Heart left ventricle (tissue), 16 donors: ENCODE measurements around the gene YIPF3. TPM values are rescaled to one million over a fixed set of nuclear protein-coding genes. Genes with fewer than 3 reads are reported as not detected.
A peak's percentile ranks its signal among the peaks of the same experiment; 100 is the strongest.

ENCODE experiments used
- ATAC-seq, 4 donors: fragments of 200-7000 bp; cut with Tn5 transposase; one replicate each; pipeline ENCODE4 v1.9.1; 2020 to 2022; ENCODE audit warnings: moderate library complexity in 4 of 4, mild to moderate bottlenecking in 3 of 4, moderate number of reproducible peaks in 1 of 4
- DNase-seq, 5 donors: peaks; one replicate each; pipeline ENCODE4 v3.0.0-alpha.2; 2020
- H3K27ac ChIP-seq, 12 donors: fragments of 200-600 bp; sonication (generic) in 4 of 12; one replicate each; pipeline versions ENCODE4 v1.5.0 to v1.8.0; 2016 to 2022; ENCODE audit warnings: mild to moderate bottlenecking in 2 of 12
- H3K27me3 ChIP-seq, 9 donors: fragments of 200-600 bp; sonication (generic) in 2 of 9; one replicate each; pipeline versions ENCODE4 v1.5.1 to v1.8.0; 2016 to 2022; ENCODE audit warnings: mild to moderate bottlenecking in 3 of 9
- H3K36me3 ChIP-seq, 9 donors: fragments of 200-600 bp; sonication (generic) in 2 of 9; one replicate each; pipeline versions ENCODE4 v1.5.0 to v1.8.0; 2018 to 2022; ENCODE audit warnings: mild to moderate bottlenecking in 2 of 9
- H3K4me1 ChIP-seq, 12 donors: fragments of 200-600 bp; sonication (generic) in 4 of 12; one replicate each; pipeline versions ENCODE4 v1.5.0 to v1.8.0; 2016 to 2022; ENCODE audit warnings: mild to moderate bottlenecking in 3 of 12
- H3K4me3 ChIP-seq, 12 donors: fragments of 200-600 bp; sonication (generic) in 4 of 12; one replicate each; pipeline versions ENCODE4 v1.5.0 to v1.8.0; 2017 to 2022; ENCODE audit warnings: mild to moderate bottlenecking in 9 of 12, moderate library complexity in 4 of 12
- H3K9me3 ChIP-seq, 12 donors: fragments of 200-600 bp; sonication (generic) in 4 of 12; one replicate each; pipeline versions ENCODE4 v1.5.0 to v1.8.0; 2016 to 2022; ENCODE audit warnings: mild to moderate bottlenecking in 1 of 12
- POLR2A ChIP-seq, 2 donors: fragments of 450-650 bp; IDR thresholded peaks; one replicate each; pipeline ENCODE4 v1.6.1; 2017; ENCODE audit warnings: antibody characterized with exemption in 2 of 2, mild to moderate bottlenecking in 2 of 2, moderate library complexity in 2 of 2
- WGBS, 4 donors: extraction: QIAGEN DNeasy Blood & Tissue Kit in 2 of 4; methylation state at CpG; one replicate each; pipeline versions ENCODE4 v1.1.5 to v1.1.7; 2013 to 2018; 5-methylcytosine and 5-hydroxymethylcytosine counted together
- intact Hi-C, 10 donors: fragments of 100-400 bp; cut with DNase I; formaldehyde crosslinking; loops; one replicate each; pipeline versions ENCODE4 v1.11.1 to v1.14.2; 2022
- polyA plus RNA-seq, 2 donors: library from polyadenylated mRNA; stranded (reverse); fragments of 200-250 nt; gene quantifications; one replicate each; pipeline ENCODE4 v1.2.3, GENCODE V29; 2013
- total RNA-seq, 9 donors: library from RNA; depleted of rRNA in 2 of 9; stranded (reverse); fragments of >200 nt in 2 of 9; fragmentation: NEBNext Ultra II Directional in 3 of 9; extraction: Animal tissue kit (Norgen Biotek cat#: 25700) in 3 of 9; gene quantifications; one replicate each; pipeline versions ENCODE4 v1.1.0 to v1.2.4, GENCODE V29; 2016 to 2023
- TF ChIP-seq, protein P1 (sequence below), 12 donors: fragments of 200-600 bp; sonication (generic) in 4 of 12; IDR thresholded peaks; one replicate each; pipeline versions ENCODE4 v1.5.0 to v1.8.0; 2018 to 2022; ENCODE audit warnings: antibody characterized with exemption in 12 of 12, mild to moderate bottlenecking in 5 of 12
- donor health status: ischemic (EF 13 %, LVEDD 7.1; RV severe dilation, severe dysfunction).
- donor health status: healthy with polysubstance abuse.
- donor health status: DM: no; HTN: yes; CAD: no.
- donor health status: DM: no; HTN: no; CAD: no.
- donor health status: ischemic (EF 25% LVEDD 6.9; RV normal size, moderate dysfunction).
- donor health status: ischemic (EF 25% LVEDD 5.7; RV mildly dilated, moderate dysfunction).
- donor health status: healthy.
- donor health status: DM: yes; HTN: yes; CAD: no.
- donor health status: ischemic (EF 35%, LVEDD 5.7; RV mildly dilated, moderate dysfunction).
- donor health status: nonischemic (EF 11% LVEDD 7.7; RV severe dilation, severe dysfunction).
- donor health status: DM: yes; HTN: yes; CAD: no.
- donor health status: PGD.
- donor health status: ischemic (EF 29% LVEDD 5.4; RV normal size, mild dysfunction).
- donor health status: nonischemic (EF 23%, LVEDD 6.1; RV moderate dilation, normal function).

The YIPF3 gene
- total and polyA plus RNA-seq, 11 donors = 63.4 to 132 (median 75.3) TPM

DNA sequence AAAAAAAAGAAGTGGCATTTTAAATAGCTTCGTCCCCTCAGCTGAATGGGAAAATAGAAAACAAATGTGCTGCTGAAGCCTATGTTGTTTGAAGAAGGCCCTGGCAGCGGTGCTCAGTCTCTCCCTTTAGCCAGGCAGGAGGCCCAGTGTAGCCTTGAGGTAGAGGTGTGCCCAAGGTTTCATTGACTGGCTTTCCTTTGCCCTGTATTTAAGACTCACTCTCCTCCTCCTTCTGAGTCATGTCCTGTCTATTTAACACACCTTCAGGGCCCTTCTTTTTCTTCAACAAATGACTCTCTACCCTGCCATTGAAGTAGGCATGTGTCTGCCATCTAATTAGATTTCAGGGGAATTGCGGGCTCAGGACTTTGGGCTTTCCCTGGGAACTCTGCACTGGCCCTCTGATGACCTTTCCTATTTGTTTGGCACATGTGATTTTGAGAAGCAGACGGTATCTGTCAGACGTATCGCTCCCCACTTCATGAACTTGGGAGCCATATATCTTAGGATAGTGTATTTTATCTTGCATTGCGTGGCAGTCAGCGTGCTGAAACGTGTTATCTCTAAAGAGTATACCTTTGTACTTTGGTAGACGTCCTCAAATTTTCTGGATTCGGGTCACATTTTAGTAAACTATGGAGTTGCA is 35.0 kb downstream of the YIPF3 start:
- Histone ChIP-seq H3K27me3 (no peaks in the 10 kb centered on the region), H3K27ac (no peak overlapping the region), H3K36me3 (peaks cover 0 to 14% (median 0%) of the 10 kb centered on the region in 9 donors), H3K4me3 (no peak overlapping the region), H3K9me3 (no peaks in the 10 kb centered on the region), H3K4me1 (peaks cover 8 to 53% (median 34%) of the 10 kb centered on the region in 12 donors)
- ATAC-seq (no peak), DNase-seq (no peak)
- WGBS, 4 donors = 66 to 75% (median 68%) methylated on average over 11 of the region's 11 CpGs
- TF ChIP-seq, protein P1, sequence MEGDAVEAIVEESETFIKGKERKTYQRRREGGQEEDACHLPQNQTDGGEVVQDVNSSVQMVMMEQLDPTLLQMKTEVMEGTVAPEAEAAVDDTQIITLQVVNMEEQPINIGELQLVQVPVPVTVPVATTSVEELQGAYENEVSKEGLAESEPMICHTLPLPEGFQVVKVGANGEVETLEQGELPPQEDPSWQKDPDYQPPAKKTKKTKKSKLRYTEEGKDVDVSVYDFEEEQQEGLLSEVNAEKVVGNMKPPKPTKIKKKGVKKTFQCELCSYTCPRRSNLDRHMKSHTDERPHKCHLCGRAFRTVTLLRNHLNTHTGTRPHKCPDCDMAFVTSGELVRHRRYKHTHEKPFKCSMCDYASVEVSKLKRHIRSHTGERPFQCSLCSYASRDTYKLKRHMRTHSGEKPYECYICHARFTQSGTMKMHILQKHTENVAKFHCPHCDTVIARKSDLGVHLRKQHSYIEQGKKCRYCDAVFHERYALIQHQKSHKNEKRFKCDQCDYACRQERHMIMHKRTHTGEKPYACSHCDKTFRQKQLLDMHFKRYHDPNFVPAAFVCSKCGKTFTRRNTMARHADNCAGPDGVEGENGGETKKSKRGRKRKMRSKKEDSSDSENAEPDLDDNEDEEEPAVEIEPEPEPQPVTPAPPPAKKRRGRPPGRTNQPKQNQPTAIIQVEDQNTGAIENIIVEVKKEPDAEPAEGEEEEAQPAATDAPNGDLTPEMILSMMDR (IDR thresholded peaks at IDR 0.05) = no peak
- no peak for TF ChIP-seq POLR2A (IDR thresholded peaks at IDR 0.05)
- intact Hi-C loops = no loop called here

DNA sequence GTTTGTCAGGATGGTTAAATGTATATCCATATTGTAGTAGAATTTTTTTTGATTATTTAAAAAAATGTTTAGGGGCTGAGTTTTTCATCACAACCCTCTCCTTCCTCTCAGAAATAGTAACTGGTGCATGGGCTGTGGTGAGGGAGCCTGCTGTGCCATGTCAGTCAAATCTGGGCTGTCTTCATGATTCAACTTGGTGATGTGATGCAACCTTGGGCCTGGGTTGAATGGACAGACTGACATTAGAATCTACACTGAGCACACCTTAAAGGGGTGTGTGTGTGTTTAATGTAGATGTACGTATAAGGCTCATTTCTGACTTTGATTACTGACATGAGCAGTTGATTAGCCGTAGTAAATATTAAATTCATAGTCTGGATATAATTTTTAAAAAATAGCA is 35.7 kb downstream of the YIPF3 start:
- no peak for DNase-seq
- Histone ChIP-seq H3K4me1 (peaks cover 8 to 54% (median 34%) of the 10 kb centered on the region in 12 donors), H3K36me3 (peaks cover 0 to 14% (median 0%) of the 10 kb centered on the region in 9 donors), H3K4me3 (no peak overlapping the region), H3K9me3 (no peaks in the 10 kb centered on the region), H3K27me3 (no peaks in the 10 kb centered on the region), H3K27ac (no peak overlapping the region)
- TF ChIP-seq, protein P1 (IDR thresholded peaks at IDR 0.05) = no peak
- no peak for TF ChIP-seq POLR2A (IDR thresholded peaks at IDR 0.05)
- intact Hi-C loops = no loop called here
- ATAC-seq = no peak
- 92 to 94% (median 93%) methylated on average over 2 of the region's 2 CpGs for WGBS, 4 donors

DNA sequence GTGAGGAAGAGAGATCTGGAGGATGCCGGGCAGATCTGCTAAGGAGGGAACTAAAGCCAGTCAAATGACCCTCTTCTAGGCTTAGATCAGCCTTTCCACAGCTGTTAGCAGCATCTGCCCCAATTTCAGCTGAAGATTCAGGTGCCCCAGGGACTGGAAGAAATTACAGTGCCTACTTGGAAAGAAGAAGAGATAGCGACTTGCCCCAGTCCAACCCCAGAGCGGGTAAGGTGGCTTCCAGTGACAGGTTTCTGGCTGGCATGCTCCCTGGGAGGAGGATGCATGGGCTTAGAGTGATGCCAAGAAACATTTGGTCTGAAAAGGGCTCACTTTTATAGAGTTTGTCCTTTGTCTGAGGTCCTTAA is 38.7 kb downstream of the YIPF3 start:
- H3K9me3 ChIP-seq = no peaks in the 10 kb centered on the region
- DNase-seq (no peak), ATAC-seq (no peak)
- WGBS, 4 donors = 5 to 21% (median 16%) methylated on average over 3 of the region's 3 CpGs
- H3K27ac ChIP-seq = peak overlapping the region; percentile 49 to 89 (median 80)
- H3K4me1 ChIP-seq = peaks cover 8 to 57% (median 33%) of the 10 kb centered on the region in 12 donors
- no peaks in the 10 kb centered on the region for H3K27me3 ChIP-seq
- peaks cover 0 to 14% (median 0%) of the 10 kb centered on the region in 9 donors for H3K36me3 ChIP-seq
- TF ChIP-seq, protein P1 (IDR thresholded peaks at IDR 0.05) = no peak
- TF ChIP-seq POLR2A (IDR thresholded peaks at IDR 0.05) = no peak
- intact Hi-C loops = no loop called here
- H3K4me3 ChIP-seq = peak overlapping the region; percentile 70 to 89 (median 75)

- peaks cover 8 to 51% (median 33%) of the 10 kb centered on the region in 12 donors for H3K4me1 ChIP-seq
- H3K27ac ChIP-seq = peak within 1 kb of the TSS; percentile 49 to 89 (median 80)
- H3K27me3 ChIP-seq = no peaks in the 10 kb centered on the region
- peak; percentile 91 to 96 (median 94) for DNase-seq
- WGBS, 4 donors = 1 to 3% (median 1%) methylated on average over 34 of the region's 34 CpGs
- H3K9me3 ChIP-seq = no peaks in the 10 kb centered on the region
- TF ChIP-seq, protein P1 (IDR thresholded peaks at IDR 0.05) = no peak
- TF ChIP-seq POLR2A (IDR thresholded peaks at IDR 0.05) = peak in 1 of 2 donors; percentile 53
- intact Hi-C loops = no loop called here
- ATAC-seq = peak; percentile 95 to 100 (median 100)
- peaks cover 0 to 14% (median 0%) of the 10 kb centered on the region in 9 donors for H3K36me3 ChIP-seq
- peak within 1 kb of the TSS; percentile 70 to 89 (median 75) for H3K4me3 ChIP-seq
Observed at GRCh38 chr6:43477235-43478007, 39.3 kb downstream of the YIPF3 start, which contains the start of gene TJAP1. Gene TJAP1, plus strand, starts transcription at chr6:43477570. Its CDS starts 21,432 bp downstream, at chr6:43499002.
